Measurements from ENCODE around the gene AIP. TPM values are rescaled to one million over a fixed set of nuclear protein-coding genes. Genes with fewer than 3 reads are reported as not detected.

The AIP gene
- total RNA-seq, 2 experiments from 2014 or later, result 115 to 117 TPM

DNA sequence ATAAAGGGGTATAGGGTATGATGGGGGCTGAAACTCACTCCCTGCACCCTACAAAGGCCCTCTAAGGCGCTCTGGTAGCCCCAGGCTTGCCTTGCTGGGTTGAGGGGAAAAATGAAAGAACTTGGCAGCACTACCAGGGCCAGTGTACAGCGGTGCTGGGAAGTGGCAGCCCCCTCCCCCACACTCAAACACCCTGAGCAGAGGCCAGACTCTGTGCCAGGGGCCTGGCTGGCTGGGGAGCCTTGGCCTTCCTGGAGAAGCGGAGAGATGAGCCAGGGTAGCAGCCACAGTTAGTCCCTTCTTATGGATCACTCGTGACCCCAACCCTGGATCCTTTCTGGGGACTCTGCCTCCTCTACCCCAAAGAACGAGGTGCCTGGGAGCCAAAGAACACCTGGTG is 16.5 kb upstream of the AIP start:
- Histone ChIP-seq H3K4me3 (ENCODE audit: low read length) (no peak overlapping the region), H3K9me3 (ENCODE audit: control insufficient read depth in 1 of 2, insufficient read depth in 1 of 2, low read length in 2 of 2) (no peaks in the 10 kb centered on the region), H3K27me3 (ENCODE audit: control insufficient read depth in 1 of 2, insufficient read depth in 2 of 2, low read length in 2 of 2) (no peaks in the 10 kb centered on the region), H3K36me3 (ENCODE audit: insufficient read depth, low read length) (peaks cover 6% of the 10 kb centered on the region), H3K4me1 (ENCODE audit: insufficient read depth, low read length) (peaks cover 61% of the 10 kb centered on the region), H3K27ac (ENCODE audit: low read depth in 1 of 2, low read length in 2 of 2) (peak overlapping the region; percentile 5 to 17)
- no peaks in the 10 kb centered on the region for H3K36me3 Mint-ChIP-seq (ENCODE audit: low read depth)
- TF ChIP-seq, protein P1, sequence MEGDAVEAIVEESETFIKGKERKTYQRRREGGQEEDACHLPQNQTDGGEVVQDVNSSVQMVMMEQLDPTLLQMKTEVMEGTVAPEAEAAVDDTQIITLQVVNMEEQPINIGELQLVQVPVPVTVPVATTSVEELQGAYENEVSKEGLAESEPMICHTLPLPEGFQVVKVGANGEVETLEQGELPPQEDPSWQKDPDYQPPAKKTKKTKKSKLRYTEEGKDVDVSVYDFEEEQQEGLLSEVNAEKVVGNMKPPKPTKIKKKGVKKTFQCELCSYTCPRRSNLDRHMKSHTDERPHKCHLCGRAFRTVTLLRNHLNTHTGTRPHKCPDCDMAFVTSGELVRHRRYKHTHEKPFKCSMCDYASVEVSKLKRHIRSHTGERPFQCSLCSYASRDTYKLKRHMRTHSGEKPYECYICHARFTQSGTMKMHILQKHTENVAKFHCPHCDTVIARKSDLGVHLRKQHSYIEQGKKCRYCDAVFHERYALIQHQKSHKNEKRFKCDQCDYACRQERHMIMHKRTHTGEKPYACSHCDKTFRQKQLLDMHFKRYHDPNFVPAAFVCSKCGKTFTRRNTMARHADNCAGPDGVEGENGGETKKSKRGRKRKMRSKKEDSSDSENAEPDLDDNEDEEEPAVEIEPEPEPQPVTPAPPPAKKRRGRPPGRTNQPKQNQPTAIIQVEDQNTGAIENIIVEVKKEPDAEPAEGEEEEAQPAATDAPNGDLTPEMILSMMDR (IDR thresholded peaks at IDR 0.05), result no peak
- H3K4me1 Mint-ChIP-seq (ENCODE audit: low read depth), result peaks cover 43% of the 10 kb centered on the region
- H3K9me3 Mint-ChIP-seq, result no peaks in the 10 kb centered on the region
- peak in 1 of 14 experiments; percentile 17 for DNase-seq
- H3K27me3 Mint-ChIP-seq, result no peaks in the 10 kb centered on the region
- intact Hi-C loops (cut with DNase I, micrococcal nuclease), result loop anchor here in 1 of 2 experiments (5.0 kb wide), 1 partner anchor 49 kb away; the partner anchor contains the start of gene CARNS1
- H3K27ac Mint-ChIP-seq, result peak overlapping the region; percentile 88
- ATAC-seq (ENCODE audit: poor library complexity), result no peak
- POLR2A ChIA-PET, result interaction anchor here (0.7 to 8.5 kb wide), 11 partner anchors 13 to 195 kb away, joined by 3 to 131 read pairs (median 10); partner anchors contain the start of genes AIP, CORO1B, PPP1CA and PTPRCAP
- CTCF ChIA-PET, result interaction anchor here (1.6 kb wide), 1 partner anchor 84 kb away, joined by 6 read pairs; no protein-coding TSS in a partner anchor
- H3K4me3 Mint-ChIP-seq, result peak overlapping the region; percentile 54

DNA sequence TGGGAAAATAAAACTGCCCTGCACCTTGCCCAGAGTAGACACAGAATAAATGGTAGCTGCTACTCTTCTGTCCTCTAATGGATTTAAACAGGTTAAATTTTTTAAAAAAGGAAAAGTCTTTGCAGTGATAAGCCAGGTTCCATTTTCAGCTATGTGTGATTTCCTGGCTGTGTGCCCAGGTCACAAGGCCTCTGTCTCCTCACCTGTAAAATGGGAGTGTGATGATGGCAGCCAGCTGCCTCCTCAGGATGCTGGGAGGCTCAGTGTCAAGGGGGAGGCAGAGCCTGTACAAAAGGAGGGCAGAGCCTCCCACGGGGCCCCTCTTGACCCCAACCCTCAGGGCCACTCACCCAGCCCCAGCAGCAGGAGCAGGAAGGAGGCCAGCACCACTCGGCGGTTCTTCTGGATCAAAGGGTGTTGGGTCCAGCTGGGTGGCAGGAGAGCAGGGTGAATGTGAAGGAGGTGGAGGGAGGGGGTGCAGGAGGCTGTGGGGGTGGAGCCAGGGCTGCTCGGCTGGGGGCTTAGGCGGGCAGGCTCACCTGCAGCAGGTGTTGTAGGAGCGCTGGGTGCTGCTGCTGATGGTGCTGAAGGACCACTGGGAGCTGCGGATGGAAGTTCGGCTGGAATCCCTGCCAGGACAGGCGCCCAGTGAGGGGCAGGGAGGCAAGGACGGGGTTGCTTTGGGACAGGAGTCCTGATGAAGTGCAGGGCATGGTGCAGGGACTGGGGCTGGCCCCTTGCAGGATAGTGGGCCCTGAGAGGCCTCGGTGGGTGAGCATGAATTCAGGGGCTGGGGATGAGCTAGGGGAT is 15.7 kb upstream of the AIP start:
- intact Hi-C loops (cut with DNase I, micrococcal nuclease), result loop anchor here in 1 of 2 experiments (5.0 kb wide), 1 partner anchor 50 kb away; the partner anchor contains the start of gene CARNS1
- H3K36me3 ChIP-seq (ENCODE audit: insufficient read depth, low read length), result peaks cover 6% of the 10 kb centered on the region
- peaks cover 61% of the 10 kb centered on the region for H3K4me1 ChIP-seq (ENCODE audit: insufficient read depth, low read length)
- ChIA-PET CTCF (interaction anchor here (0.7 to 3.0 kb wide), 6 partner anchors 16 to 85 kb away, joined by 3 to 28 read pairs (median 4); partner anchors contain the start of gene PPP1CA), POLR2A (interaction anchor here (1.3 to 8.5 kb wide), 15 partner anchors 9 to 114 kb away, joined by 3 to 131 read pairs (median 15); partner anchors contain the start of genes AIP, CDK2AP2, PITPNM1 and POLD4)
- TF ChIP-seq, protein P1 (IDR thresholded peaks at IDR 0.05), result no peak
- peak overlapping the region; percentile 5 to 81 for H3K27ac ChIP-seq (ENCODE audit: low read depth in 1 of 2, low read length in 2 of 2)
- DNase-seq (no peak), ATAC-seq (ENCODE audit: poor library complexity) (no peak)
- Mint-ChIP-seq H3K4me3 (peak overlapping the region; percentile 91), H3K4me1 (ENCODE audit: low read depth) (peaks cover 43% of the 10 kb centered on the region), H3K9me3 (no peaks in the 10 kb centered on the region), H3K27me3 (no peaks in the 10 kb centered on the region), H3K36me3 (ENCODE audit: low read depth) (no peaks in the 10 kb centered on the region), H3K27ac (peak overlapping the region; percentile 88)
- H3K4me3 ChIP-seq (ENCODE audit: low read length), result no peak overlapping the region
- no peaks in the 10 kb centered on the region for H3K27me3 ChIP-seq (ENCODE audit: control insufficient read depth in 1 of 2, insufficient read depth in 2 of 2, low read length in 2 of 2)
- no peaks in the 10 kb centered on the region for H3K9me3 ChIP-seq (ENCODE audit: control insufficient read depth in 1 of 2, insufficient read depth in 1 of 2, low read length in 2 of 2)

DNA sequence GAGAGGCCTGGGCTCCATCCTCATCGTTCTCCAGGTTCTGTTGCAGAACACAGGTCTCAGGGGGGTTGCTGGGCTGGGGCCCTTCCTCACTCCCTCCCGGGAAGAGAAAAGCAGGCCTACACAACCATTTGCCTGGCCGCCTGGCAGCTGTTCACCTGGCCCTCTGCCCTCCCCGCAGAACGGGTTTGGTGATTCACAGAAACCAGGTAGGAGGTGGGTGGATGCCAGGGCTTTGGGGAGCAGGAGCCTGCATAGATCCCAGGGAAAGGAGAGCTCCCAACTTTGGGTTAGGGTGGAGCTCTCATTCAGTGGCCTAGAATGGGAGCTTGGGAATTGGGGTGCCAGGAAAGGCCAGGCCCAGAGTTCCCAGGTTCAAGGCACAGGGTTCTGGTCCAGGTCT is 14.8 kb upstream of the AIP start:
- peaks cover 6% of the 10 kb centered on the region for H3K36me3 ChIP-seq (ENCODE audit: insufficient read depth, low read length)
- H3K9me3 ChIP-seq (ENCODE audit: control insufficient read depth in 1 of 2, insufficient read depth in 1 of 2, low read length in 2 of 2), result no peaks in the 10 kb centered on the region
- ChIA-PET CTCF (interaction anchor here (1.3 to 3.0 kb wide), 7 partner anchors 14 to 117 kb away, joined by 3 to 28 read pairs (median 3); partner anchors contain the start of genes AIP and PPP1CA), POLR2A (interaction anchor here (1.0 to 8.5 kb wide), 20 partner anchors 10 to 228 kb away, joined by 3 to 131 read pairs (median 9); partner anchors contain the start of genes AIP, CDK2AP2, PITPNM1 and POLD4)
- TF ChIP-seq, protein P1 (IDR thresholded peaks at IDR 0.05), result no peak
- Mint-ChIP-seq H3K4me1 (ENCODE audit: low read depth) (peaks cover 43% of the 10 kb centered on the region), H3K27ac (peak overlapping the region; percentile 88), H3K27me3 (no peaks in the 10 kb centered on the region), H3K4me3 (peak overlapping the region; percentile 91), H3K36me3 (ENCODE audit: low read depth) (no peaks in the 10 kb centered on the region), H3K9me3 (no peaks in the 10 kb centered on the region)
- H3K4me3 ChIP-seq (ENCODE audit: low read length), result peak overlapping the region; percentile 83
- peaks cover 61% of the 10 kb centered on the region for H3K4me1 ChIP-seq (ENCODE audit: insufficient read depth, low read length)
- H3K27me3 ChIP-seq (ENCODE audit: control insufficient read depth in 1 of 2, insufficient read depth in 2 of 2, low read length in 2 of 2), result no peaks in the 10 kb centered on the region
- ATAC-seq (ENCODE audit: poor library complexity), result no peak
- intact Hi-C loops (cut with DNase I, micrococcal nuclease), result loop anchor here (2.0 to 5.0 kb wide), 3 partner anchors 31 to 65 kb away; partner anchors contain the start of genes CARNS1 (in 1 of the 2) and PTPRCAP (in 1 of the 2)
- peak overlapping the region; percentile 50 to 81 for H3K27ac ChIP-seq (ENCODE audit: low read depth in 1 of 2, low read length in 2 of 2)
- peak in 2 of 14 experiments; percentile 26 to 35 for DNase-seq
